PC-9 (cell line): Measurements from ENCODE around the gene SLC10A7. TPM values are rescaled to one million over a fixed set of nuclear protein-coding genes. Genes with fewer than 3 reads are reported as not detected.

Experiments
- BruUV-seq: library from RNA; stranded (reverse); fragments of 400-500 nt; replicated peaks from 2 replicates; lab custom pipeline; 2021; lab: Mats Ljungman, UMichigan
- CTCF ChIA-PET: fragments of 300-600 bp; sonication (Branson Sonifier 250); formaldehyde crosslinking; loops from one replicate; lab custom pipeline; 2022; ENCODE audit warnings: antibody characterized with exemption; lab: Charles Lee
- POLR2A ChIA-PET: fragments of 300-600 bp; sonication (Branson Sonifier 250); formaldehyde crosslinking; loops from one replicate; lab custom pipeline; 2022; ENCODE audit warnings: antibody characterized with exemption; ENCODE audit not compliant: unreplicated experiment; lab: Charles Lee
- DNase-seq, 2 experiments: peaks; one replicate each; pipeline versions ENCODE4 v3.0.0 to v3.0.0-alpha.2; 2015 to 2022; ENCODE audit warnings: mixed read lengths in 1 of 2
- H2AFZ ChIP-seq: fragments of 200-600 bp; sonication (generic); 2 replicates; pipeline ENCODE4 v1.8.1; 2017; ENCODE audit warnings: antibody characterized with exemption
- H3F3A ChIP-seq: fragments of 200-600 bp; sonication (generic); 2 replicates; pipeline ENCODE4 v1.8.1; 2017; ENCODE audit warnings: antibody characterized with exemption, mild to moderate bottlenecking, low read depth; ENCODE audit not compliant: insufficient read depth
- H3K27ac ChIP-seq: fragments of 200-600 bp; sonication (generic); 2 replicates; pipeline ENCODE4 v1.6.1; 2016; ENCODE audit warnings: mixed run types
- H3K27me3 ChIP-seq: fragments of 200-600 bp; sonication (generic); 2 replicates; pipeline ENCODE4 v1.6.1; 2016; ENCODE audit warnings: low read depth, mixed run types; ENCODE audit not compliant: insufficient read depth
- H3K36me3 ChIP-seq: fragments of 200-600 bp; sonication (generic); 2 replicates; pipeline ENCODE4 v1.6.1; 2016; ENCODE audit warnings: low read depth, mixed run types
- H3K4me1 ChIP-seq: fragments of 200-600 bp; sonication (generic); replicated peaks from 2 replicates; pipeline ENCODE4 v1.6.1; 2016; ENCODE audit warnings: mixed run types; ENCODE audit not compliant: insufficient read depth
- H3K4me2 ChIP-seq: fragments of 200-600 bp; sonication (generic); 2 replicates; pipeline ENCODE4 v1.6.1; 2017; ENCODE audit warnings: mixed run types
- H3K4me3 ChIP-seq: fragments of 200-600 bp; sonication (generic); 2 replicates; pipeline ENCODE4 v1.6.1; 2016; ENCODE audit warnings: mixed run types
- H3K79me2 ChIP-seq: fragments of 200-600 bp; sonication (generic); 2 replicates; pipeline ENCODE4 v1.6.1; 2017; ENCODE audit warnings: low read depth, mixed run types
- H3K9me2 ChIP-seq: fragments of 200-600 bp; sonication (generic); 2 replicates; pipeline ENCODE4 v1.8.1; 2017; ENCODE audit warnings: mild to moderate bottlenecking; ENCODE audit not compliant: insufficient read depth
- H3K9me3 ChIP-seq: fragments of 200-600 bp; sonication (generic); 2 replicates; pipeline ENCODE4 v1.8.1; 2016; ENCODE audit warnings: low read depth; ENCODE audit not compliant: insufficient read depth
- H4K20me1 ChIP-seq: fragments of 200-600 bp; sonication (generic); 2 replicates; pipeline ENCODE4 v1.8.1; 2017; ENCODE audit not compliant: insufficient read depth
- EZH2 ChIP-seq: fragments of 200-600 bp; sonication (generic); IDR thresholded peaks from 2 replicates; pipeline ENCODE4 v1.8.0; 2017; ENCODE audit warnings: antibody characterized with exemption, low read depth
- intact Hi-C: fragments of 100-400 bp; cut with micrococcal nuclease; formaldehyde crosslinking; loops from one replicate; pipeline ENCODE4 v1.10.0; 2022; ENCODE audit not compliant: unreplicated experiment
- total RNA-seq: library from RNA; stranded (reverse); gene quantifications from 2 replicates; pipeline ENCODE4 v1.2.3, GENCODE V29; 2021
- TF ChIP-seq, protein P1 (sequence below): fragments of 200-600 bp; sonication (generic); conservative IDR thresholded peaks from 2 replicates; pipeline ENCODE4 v1.6.1; 2017; ENCODE audit warnings: mixed run types, antibody characterized with exemption, mild to moderate bottlenecking, moderate library complexity

Gene SLC10A7
- total RNA-seq, 1 experiment from 2014 or later: 11.4 TPM

DNA sequence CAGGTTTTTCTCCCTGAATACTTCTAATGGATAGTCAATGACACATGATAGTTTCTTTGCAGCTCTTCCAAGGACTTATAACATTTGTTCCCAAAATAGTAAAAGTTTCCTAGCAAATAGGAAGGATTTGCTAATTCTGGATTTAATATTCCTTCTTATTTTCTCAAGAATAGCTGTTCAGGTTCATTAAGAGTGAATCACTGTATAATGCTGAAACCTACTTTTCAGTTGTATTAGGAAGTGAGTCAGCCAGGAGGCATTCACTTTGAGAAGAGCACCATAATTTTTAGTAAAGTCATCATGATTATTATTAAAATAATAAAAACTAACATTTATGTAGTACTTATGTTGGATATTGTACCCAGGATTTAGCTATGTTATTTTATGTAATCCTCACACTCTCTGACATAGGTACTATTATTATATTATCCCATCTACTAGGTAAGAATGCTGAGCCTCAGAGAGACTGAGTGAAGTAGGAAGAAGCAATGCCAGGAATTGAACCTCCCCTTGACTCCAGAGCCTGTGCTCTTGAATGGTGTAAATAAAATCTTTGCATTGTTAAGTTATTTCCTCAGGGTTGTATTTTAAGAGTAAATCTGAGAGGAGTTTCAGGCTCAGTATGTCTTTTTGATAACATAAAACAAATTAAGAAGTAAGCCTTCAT, 192.6 kb downstream of the SLC10A7 start:
- no peaks in the 10 kb centered on the region for H3K79me2 ChIP-seq
- BruUV-seq: no TSS peak
- H3K27ac ChIP-seq: peak overlapping the region; percentile 98
- peaks cover 5% of the 10 kb centered on the region; the same call in 1 of the 2 replicates for H3F3A ChIP-seq
- TF ChIP-seq, protein P1, sequence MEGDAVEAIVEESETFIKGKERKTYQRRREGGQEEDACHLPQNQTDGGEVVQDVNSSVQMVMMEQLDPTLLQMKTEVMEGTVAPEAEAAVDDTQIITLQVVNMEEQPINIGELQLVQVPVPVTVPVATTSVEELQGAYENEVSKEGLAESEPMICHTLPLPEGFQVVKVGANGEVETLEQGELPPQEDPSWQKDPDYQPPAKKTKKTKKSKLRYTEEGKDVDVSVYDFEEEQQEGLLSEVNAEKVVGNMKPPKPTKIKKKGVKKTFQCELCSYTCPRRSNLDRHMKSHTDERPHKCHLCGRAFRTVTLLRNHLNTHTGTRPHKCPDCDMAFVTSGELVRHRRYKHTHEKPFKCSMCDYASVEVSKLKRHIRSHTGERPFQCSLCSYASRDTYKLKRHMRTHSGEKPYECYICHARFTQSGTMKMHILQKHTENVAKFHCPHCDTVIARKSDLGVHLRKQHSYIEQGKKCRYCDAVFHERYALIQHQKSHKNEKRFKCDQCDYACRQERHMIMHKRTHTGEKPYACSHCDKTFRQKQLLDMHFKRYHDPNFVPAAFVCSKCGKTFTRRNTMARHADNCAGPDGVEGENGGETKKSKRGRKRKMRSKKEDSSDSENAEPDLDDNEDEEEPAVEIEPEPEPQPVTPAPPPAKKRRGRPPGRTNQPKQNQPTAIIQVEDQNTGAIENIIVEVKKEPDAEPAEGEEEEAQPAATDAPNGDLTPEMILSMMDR: no peak
- no peak for TF ChIP-seq EZH2
- H2AFZ ChIP-seq: no peak overlapping the region
- H3K4me3 ChIP-seq: no peak overlapping the region
- H3K4me1 ChIP-seq: peaks cover 22% of the 10 kb centered on the region
- H3K4me2 ChIP-seq: peak overlapping the region; percentile 43
- ChIA-PET POLR2A (interaction anchor here (0.6 to 0.7 kb wide), 2 partner anchors 92 to 148 kb away, joined by 5 to 7 read pairs; no protein-coding TSS in a partner anchor), CTCF (no interaction called here)
- no peaks in the 10 kb centered on the region for H4K20me1 ChIP-seq
- H3K36me3 ChIP-seq: no peaks in the 10 kb centered on the region
- peaks cover 3% of the 10 kb centered on the region; the same call in 1 of the 2 replicates for H3K9me3 ChIP-seq
- no peaks in the 10 kb centered on the region for H3K9me2 ChIP-seq
- H3K27me3 ChIP-seq: no peaks in the 10 kb centered on the region
- DNase-seq: peak in 1 of 2 experiments; percentile 70
- intact Hi-C loops: no loop called here

DNA sequence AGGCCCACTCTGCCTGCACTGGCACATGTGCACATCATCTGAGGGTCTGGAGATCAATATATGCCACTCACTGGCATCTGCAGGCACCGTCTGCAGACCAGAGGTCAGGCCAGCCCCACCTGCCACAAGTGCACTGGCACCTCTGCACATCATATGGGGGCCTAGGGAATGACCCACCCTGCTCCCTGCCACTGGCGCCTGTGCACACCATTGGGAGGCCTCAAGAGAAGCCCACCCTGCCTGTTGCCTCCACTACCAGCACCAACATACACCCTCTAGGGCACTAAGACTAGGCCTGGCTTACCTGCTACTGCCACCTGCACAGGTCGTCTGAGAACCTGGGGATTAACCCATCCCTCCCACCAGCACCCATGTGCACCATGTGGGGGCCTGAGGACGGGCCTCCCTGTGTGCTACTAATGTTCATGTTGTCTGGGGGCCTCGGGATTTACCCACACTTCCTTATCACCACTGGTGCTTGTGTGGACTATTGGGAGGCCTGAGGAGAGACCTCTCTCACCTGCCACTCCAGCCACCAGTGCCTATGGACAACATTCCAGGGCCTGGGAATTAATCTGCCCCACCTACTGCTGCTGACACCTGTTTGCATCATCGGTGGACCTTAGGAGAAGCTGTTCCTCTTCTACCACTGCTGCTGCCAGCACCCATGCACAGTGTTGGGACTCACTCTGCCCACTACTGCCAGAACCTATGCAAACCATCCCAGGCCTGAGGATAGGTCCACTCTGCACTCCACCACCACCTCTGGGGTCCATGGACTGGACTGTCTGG, 193.7 kb downstream of the SLC10A7 start:
- H3K27ac ChIP-seq: peak overlapping the region; percentile 98
- 0 out of 2 replicates have a peak, but pooled peaks cover 3% of the 10 kb centered on the region for H3K9me3 ChIP-seq
- no TSS peak for BruUV-seq
- no peaks in the 10 kb centered on the region for H3K9me2 ChIP-seq
- intact Hi-C loops: no loop called here
- peaks cover 22% of the 10 kb centered on the region for H3K4me1 ChIP-seq
- H3K4me2 ChIP-seq: peak overlapping the region; percentile 43
- H2AFZ ChIP-seq: no peak overlapping the region
- no peaks in the 10 kb centered on the region for H4K20me1 ChIP-seq
- ChIA-PET CTCF (no interaction called here), POLR2A (no interaction called here)
- no peaks in the 10 kb centered on the region for H3K36me3 ChIP-seq
- no peaks in the 10 kb centered on the region for H3K27me3 ChIP-seq
- TF ChIP-seq, protein P1: no peak
- TF ChIP-seq EZH2: no peak
- no peak overlapping the region for H3K4me3 ChIP-seq
- DNase-seq: peak in 1 of 2 experiments; percentile 16
- peaks cover 5% of the 10 kb centered on the region; the same call in 1 of the 2 replicates for H3F3A ChIP-seq
- H3K79me2 ChIP-seq: no peaks in the 10 kb centered on the region

- no peaks in the 10 kb centered on the region for H3K9me2 ChIP-seq
- H3K27me3 ChIP-seq: no peaks in the 10 kb centered on the region
- H3K4me1 ChIP-seq: no peaks in the 10 kb centered on the region
- no peak for DNase-seq
- intact Hi-C loops: no loop called here
- no peak overlapping the region for H3K27ac ChIP-seq
- POLR2A ChIA-PET: no interaction called here
- H4K20me1 ChIP-seq: no peaks in the 10 kb centered on the region
- no peaks in the 10 kb centered on the region for H3F3A ChIP-seq
- TF ChIP-seq, protein P1: no peak
- TF ChIP-seq EZH2: no peak
- no peak overlapping the region for H2AFZ ChIP-seq
- CTCF ChIA-PET: no interaction called here
- H3K79me2 ChIP-seq: no peaks in the 10 kb centered on the region
- H3K36me3 ChIP-seq: no peaks in the 10 kb centered on the region
- no peaks in the 10 kb centered on the region for H3K9me3 ChIP-seq
- no peak overlapping the region for H3K4me3 ChIP-seq
- no TSS peak for BruUV-seq
- no peak overlapping the region for H3K4me2 ChIP-seq
These were observed 202.8 kb downstream of the SLC10A7 start for GRCh38 chr4:146318894-146319293.
